GM15510 (cell line): ENCODE measurements around the gene CDH13.

Experiments used
- POLR2A ChIP-seq: IDR thresholded peaks from 3 replicates; pipeline ENCODE4 v1.6.1; 2011; ENCODE audit warnings: borderline replicate concordance; ENCODE audit not compliant: insufficient read length; ENCODE audit errors: extremely low read depth

CDH13 gene

DNA sequence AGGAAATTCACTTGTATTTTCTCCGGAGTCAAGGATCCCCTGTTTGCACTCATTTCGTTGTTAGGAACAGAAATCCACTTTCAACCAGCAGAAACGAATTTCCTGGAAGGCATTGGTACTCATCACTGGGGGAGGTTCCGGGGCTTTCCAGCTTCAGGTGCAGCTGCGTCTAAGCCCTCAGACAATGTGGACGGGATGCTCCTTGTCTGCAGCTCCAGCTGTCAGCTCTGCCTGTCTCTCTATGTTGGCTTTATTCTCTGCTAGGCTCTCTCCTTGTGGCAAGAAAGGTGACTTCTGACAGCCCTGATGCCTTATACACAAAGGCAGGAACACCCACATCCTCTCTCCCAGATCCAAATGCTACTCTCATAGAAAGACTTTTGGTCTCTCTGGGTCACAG, 997.1 kb downstream of the CDH13 start:
- no peak for TF ChIP-seq POLR2A

DNA sequence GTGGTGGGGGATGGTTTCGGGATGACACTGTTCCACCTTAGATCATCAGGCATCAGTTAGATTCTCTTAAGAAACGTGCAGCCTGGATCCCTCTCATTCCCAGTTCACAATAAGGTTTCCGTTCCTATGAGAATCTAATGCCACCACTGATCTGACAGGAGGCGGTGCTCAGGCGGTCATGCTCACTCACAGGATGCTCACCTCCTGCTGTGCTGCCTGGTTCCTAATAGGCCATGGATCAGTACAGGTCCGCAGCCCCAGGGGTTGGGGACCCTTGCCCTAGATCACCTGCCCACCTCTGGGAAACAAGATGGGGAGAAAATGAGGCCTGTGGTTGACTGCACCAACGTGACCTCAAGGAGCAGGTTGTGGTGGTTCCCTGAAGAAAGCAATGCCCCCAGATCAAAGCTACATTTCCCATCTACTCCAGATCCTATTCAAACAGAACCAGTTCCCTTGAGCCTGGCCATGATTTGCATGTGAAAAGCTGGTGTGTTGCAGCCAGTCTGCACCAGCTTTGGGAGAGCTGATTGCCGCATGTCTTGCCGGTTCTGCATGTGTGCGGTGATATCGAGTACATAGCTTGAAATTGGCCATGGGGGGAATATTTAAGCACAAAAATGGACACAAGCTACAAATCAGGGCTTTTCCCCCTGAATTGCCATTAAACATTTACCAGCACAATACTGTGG, 997.8 kb downstream of the CDH13 start:
- TF ChIP-seq POLR2A, result no peak

DNA sequence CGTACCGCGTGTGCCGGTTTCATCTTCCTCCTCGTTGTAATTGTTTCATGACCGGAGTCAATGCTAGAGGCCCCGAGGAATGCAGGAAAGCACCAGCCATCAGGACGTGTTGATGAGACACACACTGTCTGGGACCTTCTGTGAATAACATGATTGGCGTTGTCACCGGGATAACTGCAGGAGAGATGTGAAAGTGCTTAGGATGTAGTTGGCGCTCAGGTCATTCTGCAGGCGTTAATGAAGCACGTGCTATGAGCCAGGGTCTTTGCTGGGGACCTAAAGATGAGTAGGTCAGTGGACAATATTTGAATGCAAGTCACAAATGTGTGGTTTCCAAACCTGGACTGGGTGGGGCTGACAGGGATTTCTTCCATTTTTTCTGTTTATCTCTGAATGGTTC, 999.4 kb downstream of the CDH13 start:
- no peak for TF ChIP-seq POLR2A

DNA sequence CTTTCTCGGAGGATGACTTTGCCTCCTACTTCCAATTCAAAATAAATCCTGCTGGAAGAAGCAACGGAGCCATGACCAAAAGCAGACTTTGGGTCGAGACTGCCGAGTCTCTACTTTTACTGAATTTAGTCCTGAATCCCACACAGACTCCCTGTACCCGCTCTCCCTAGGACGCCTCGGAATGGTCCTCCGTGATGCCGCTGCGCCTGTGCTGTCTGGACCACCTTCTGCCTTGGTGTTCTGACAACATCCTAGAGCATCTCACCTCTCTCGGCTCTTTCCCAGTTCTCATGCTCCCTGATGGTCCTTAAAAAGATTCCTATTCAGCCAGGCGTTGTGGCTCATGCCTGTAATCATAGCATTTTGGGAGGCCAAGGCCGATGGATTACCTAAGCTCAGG, 999.9 kb downstream of the CDH13 start:
- no peak for TF ChIP-seq POLR2A

DNA sequence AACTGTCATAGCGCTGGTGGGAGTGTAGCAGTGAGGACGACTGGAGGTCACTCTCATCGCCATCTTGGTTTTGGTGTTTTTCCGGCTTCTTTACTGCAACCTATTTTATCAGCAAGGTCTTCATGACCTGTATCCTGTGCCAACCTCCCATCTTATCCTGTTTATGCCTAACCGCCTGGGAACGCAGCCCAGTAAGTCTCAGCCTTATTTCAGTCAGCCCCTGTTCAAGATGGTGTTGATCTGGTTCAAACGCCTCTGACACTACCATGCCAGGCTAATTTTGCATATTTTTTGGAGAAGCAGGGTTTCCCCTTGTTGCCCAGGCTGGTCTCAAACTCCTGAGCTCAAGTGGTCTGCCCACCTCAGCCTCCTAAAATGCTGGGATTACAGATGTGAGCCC, 1001.2 kb downstream of the CDH13 start:
- TF ChIP-seq POLR2A, result no peak

DNA sequence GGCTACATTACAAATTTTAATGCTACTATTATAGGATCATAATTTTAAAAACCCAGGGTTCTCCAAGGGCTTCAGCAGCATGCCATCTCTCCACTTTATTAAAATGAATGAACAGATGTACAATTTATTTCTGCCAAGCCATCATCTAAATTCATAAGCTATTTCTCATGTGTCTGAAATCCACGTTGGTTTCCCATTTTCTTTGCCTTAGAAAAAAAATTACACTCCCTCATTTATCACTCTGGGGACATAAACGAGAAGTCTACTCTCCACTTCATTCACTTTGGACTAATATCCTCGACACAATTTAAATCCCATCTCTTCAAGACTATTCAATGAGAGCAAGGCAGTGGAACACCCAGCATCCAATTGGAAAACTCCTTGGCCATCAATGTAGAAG, 1002.7 kb downstream of the CDH13 start:
- TF ChIP-seq POLR2A, result no peak

DNA sequence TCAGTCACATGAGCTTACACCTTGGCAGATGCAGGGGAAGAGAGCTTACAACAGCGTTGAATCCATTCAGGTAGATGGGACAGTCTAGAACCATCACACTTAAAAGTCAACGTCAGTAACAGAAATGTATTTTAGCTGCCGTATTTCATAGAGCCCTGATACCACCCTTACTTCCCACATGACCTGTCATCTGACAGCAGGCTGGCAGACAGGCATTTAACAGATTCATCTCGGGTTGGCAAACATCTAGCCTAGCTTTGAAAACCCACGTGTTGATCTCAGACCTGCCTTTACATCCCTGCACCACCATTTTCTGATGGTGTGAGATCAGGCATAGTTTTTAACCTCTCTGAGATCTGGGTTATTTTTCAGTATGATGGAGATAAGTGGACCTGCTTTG, 1003.1 kb downstream of the CDH13 start:
- no peak for TF ChIP-seq POLR2A

DNA sequence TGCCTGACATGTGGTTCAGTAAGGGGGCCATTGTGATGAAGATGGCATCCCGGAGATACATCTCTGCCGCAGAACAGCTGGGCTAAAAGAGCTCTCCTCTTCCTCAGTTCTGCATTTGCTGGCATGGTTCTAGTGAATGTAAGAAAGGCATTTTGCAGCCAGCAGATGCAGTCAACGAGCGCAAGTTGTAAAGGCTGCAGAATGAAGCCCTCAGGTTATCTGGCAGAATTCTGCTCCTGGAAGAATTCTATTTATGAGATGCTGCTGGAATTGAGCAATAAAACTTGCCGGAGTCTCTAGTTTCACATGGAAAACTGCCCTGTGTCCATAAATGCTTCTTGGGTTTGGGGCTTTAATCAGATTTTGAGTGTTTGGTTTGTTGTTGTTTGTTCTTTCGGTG, 1004.2 kb downstream of the CDH13 start:
- TF ChIP-seq POLR2A, result no peak

DNA sequence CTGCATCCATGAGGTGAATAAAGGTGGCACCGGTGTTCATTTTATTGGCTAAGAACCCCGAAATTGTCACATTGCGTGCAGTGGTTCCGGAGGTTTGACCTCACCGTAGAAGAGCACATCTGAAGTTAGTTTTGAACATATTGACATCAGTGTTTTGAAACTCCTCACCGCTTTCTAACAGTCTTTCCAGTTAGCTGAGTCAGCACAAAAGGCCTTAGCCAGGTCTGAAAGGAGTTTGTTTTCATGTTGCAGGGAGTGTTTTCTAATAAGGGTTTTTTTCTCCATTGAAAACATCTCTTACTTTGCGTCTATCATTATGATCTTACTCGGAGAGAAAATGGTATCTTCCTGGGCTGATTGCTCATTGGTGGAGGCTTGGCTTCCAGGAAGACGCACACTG, 1006.5 kb downstream of the CDH13 start:
- TF ChIP-seq POLR2A, result no peak

DNA sequence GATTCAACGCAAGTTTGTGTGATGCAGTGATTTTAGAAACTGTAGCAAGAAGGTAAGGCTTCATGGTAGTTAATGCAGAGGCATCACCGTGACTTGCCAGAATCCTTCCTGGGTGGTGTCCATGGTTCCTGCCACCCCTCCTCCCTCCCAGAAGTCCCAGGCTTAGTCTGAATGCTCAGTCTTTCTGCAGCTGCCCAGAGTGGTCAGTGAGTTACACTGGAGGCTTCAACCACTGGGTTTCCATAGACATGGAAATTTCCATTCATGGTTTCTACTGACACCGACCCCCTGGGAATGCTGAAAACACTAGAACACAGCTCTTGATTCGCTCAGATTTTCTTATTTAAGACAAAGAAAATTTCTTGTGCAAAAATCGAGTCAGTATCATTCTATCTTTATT, 1021.6 kb downstream of the CDH13 start:
- no peak for TF ChIP-seq POLR2A

DNA sequence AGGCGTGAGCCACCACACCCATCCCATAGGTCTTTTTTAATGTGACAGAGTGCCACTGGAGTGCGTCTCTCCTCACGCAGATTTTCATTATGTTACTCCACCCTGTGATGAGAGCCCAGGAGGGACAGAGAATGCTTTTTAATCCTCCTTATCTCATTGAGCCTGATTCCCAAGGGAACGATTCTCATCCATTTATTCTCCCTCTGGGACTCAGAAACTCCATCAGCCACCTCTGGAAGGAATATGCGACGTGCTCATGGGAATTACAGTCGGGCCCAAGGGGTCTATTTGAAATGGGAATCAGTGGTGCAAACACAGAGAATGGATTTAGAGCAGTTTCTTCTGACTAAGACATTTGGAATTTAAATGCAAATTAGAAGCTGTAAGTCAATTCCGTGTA, 1025.1 kb downstream of the CDH13 start:
- no peak for TF ChIP-seq POLR2A

DNA sequence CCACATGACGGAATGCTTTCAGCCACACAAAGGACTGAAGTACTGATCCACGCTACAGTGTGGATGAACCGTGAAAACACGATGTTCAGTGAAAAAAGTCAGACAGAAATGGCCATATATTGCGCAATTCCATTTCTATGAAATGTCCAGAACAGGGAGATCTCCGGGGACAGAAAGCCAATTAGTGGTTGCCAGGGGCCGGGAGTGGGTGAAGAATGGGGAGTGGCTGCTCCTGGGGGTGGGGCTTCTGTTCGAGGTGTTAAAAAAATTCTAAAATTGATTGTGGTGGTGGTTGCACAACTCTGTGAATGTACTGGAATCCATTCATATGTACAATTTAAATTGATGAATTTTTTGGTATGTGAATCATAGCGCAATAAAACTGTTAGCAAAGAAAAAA, 1026.2 kb downstream of the CDH13 start:
- TF ChIP-seq POLR2A, result no peak

DNA sequence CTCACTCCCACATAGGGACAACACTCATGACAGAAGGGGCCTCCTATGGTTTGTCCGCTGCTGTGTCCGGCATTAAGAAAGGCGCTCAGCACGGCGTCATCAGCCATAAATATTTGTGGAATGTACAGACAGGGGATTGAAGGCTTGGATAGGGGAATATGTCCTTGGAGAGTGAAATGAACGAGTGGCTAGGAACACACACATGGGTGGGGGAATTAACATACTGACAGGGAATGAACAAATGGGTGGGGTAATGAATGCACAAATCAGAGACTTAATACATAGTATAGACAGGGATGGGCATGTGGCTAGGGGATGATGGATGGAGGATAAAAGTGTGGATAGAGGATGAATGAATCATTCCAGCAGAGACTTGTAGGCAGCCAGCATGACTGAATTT, 1027.0 kb downstream of the CDH13 start:
- TF ChIP-seq POLR2A, result no peak

DNA sequence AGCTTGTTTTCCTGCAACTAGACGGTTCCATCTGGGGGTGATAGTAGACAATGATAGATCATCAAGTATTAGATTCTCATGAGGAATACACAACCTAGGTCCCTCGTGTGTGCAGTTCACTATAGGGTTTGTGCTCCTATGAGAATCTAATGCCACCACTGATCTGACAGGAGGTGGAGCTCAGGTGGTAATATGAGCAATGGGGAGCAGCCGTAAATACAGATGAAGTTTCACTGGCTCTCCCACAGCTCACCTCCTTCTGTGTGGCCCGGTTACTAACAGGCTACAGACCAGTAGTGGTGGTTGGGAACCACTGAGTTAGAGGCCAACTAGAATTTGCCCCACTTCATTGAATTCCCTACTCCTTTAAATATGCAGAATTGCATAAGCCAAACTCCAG, 1033.5 kb downstream of the CDH13 start:
- TF ChIP-seq POLR2A, result no peak

DNA sequence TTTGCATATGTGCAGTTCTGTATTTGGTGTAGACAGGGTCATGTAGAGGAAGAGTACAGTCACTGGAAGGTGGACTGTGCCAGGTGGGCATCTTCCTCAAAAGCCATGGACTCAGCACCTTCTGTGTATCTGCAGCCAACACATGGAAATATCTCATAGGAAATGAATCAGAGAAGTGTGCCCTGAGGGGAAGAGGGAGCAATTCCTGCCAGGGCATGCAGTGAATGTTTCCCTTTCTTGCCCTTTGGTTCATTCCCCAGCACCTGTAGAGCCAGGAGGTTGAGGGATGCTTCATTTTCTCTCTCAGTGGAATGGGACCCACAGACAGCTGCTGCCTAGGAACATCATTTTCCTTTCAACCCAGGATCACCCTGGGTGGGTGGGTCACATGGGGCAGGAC, 1034.9 kb downstream of the CDH13 start:
- no peak for TF ChIP-seq POLR2A

DNA sequence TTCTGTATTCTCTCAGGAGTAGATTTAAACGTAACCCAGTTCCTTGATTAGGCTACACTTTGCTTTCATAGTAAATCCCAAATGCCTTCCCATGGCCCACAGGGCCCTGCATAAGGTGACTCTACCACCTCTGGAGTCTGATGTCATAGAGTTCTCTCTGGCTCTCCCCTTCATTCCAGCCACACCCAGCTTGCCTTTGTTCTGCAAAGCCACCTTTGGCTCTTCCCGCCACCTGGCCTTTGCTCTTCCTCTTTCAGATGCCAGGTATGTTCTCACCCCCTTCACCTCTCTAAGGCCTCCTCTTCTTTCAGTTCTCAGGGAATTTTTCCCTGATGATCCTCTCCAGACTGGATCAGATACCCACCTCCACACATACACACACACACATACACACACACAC, 1039.7 kb downstream of the CDH13 start:
- TF ChIP-seq POLR2A, result no peak

DNA sequence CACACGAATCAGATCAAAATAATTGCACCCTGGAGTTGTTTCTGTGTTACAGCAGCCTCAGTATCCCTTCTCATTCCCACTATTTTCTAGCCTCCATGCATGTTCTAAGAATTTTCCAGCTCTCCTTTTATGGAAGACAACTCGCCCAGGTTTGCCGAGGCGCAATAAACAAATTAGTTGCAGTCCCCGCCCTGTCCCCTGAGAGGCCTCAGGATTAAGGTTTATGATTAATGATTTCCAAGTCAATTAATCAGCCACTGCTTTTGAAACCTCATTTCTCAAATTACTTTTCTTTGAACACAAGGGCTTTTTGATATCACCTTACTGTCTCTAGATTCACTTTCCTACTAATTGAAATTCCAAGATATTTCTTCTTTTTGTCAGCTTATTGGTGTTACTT, 1042.7 kb downstream of the CDH13 start:
- TF ChIP-seq POLR2A, result no peak
